Endothelial cell of umbilical vein (primary cell): ENCODE results near the gene AKAP13. TPM values are rescaled to one million over a fixed set of nuclear protein-coding genes. Genes with fewer than 3 reads are reported as not detected.

Source experiments
- BruUV-seq: library from RNA; stranded (reverse); fragments of 400-500 nt; replicated peaks from 2 replicates; lab custom pipeline; 2021; lab: Mats Ljungman, UMichigan
- CTCF ChIA-PET: fragments of 300-600, 350-600 bp; sonication (Branson Sonifier 250); formaldehyde crosslinking; loops from one replicate; lab custom pipeline; 2021; ENCODE audit warnings: antibody characterized with exemption, inconsistent platforms; lab: Charles Lee
- POLR2A ChIA-PET: fragments of 300-600, 350-600 bp; sonication (Branson Sonifier 250); formaldehyde crosslinking; loops from one replicate; lab custom pipeline; 2021; ENCODE audit warnings: antibody characterized with exemption, inconsistent platforms; lab: Charles Lee
- DNase-seq: peaks from one replicate; pipeline ENCODE4 v3.0.0-alpha.2; 2011; ENCODE audit warnings: low read depth, low spot score
- FAIRE-seq: peaks from 2 replicates; lab custom pipeline; 2011; peaks lifted over from hg19 to GRCh38; lab: Jason Lieb, UNC
- H2AFZ ChIP-seq: 2 replicates; pipeline ENCODE4 v1.6.0; 2012; ENCODE audit warnings: low read depth, low read length, control low read depth, inconsistent platforms
- H3K27ac ChIP-seq: 2 replicates; pipeline ENCODE4 v1.5.1; 2011; ENCODE audit warnings: low read depth, mild to moderate bottlenecking, control low read depth, low read length, moderate library complexity; ENCODE audit not compliant: insufficient read depth
- H3K27me3 ChIP-seq, 2 experiments: 2 replicates each; pipeline versions ENCODE4 v1.6.0 to v1.6.1; 2011; ENCODE audit warnings: low read length in 2 of 2, mixed read lengths in 1 of 2; ENCODE audit not compliant: control insufficient read depth in 2 of 2, insufficient read depth in 2 of 2
- H3K36me3 ChIP-seq, 2 experiments: 2 replicates in 1 of 2; 3 replicates in 1 of 2; pipeline ENCODE4 v1.5.1; 2011; ENCODE audit warnings: low read length in 2 of 2, mild to moderate bottlenecking in 1 of 2, moderate library complexity in 1 of 2; ENCODE audit not compliant: control insufficient read depth in 2 of 2, insufficient read depth in 2 of 2; ENCODE audit errors: extremely low read depth in 1 of 2
- H3K4me1 ChIP-seq: 3 replicates; pipeline ENCODE4 v1.5.1; 2011; ENCODE audit warnings: mild to moderate bottlenecking, low read length; ENCODE audit not compliant: control insufficient read depth, insufficient read depth; ENCODE audit errors: extremely low read depth
- H3K4me2 ChIP-seq: 2 replicates; pipeline ENCODE4 v1.6.1; 2011; ENCODE audit warnings: low read length, control low read depth, mixed read lengths; ENCODE audit not compliant: insufficient read depth
- H3K4me3 ChIP-seq, 3 experiments: fragments of 200-600 bp in 1 of 3; sonication (generic), shearing (Covaris generic) in 1 of 3; replicated peaks in 1 of 3; 2 replicates each; pipeline ENCODE4 v1.5.1; 2011 to 2016; ENCODE audit warnings: control low read depth in 3 of 3, low read length in 3 of 3, mild to moderate bottlenecking in 2 of 3, inconsistent platforms in 1 of 3, low read depth in 1 of 3, moderate library complexity in 1 of 3; ENCODE audit not compliant: insufficient read depth in 1 of 3
- H3K79me2 ChIP-seq: 2 replicates; pipeline ENCODE4 v1.6.0; 2012; ENCODE audit warnings: low read length, inconsistent platforms; ENCODE audit not compliant: control insufficient read depth, insufficient read depth
- H3K9ac ChIP-seq: replicated peaks from 2 replicates; pipeline ENCODE3; 2011; ENCODE audit warnings: low read length, control low read depth; ENCODE audit not compliant: insufficient read depth; ENCODE audit errors: extremely low read depth
- H3K9me1 ChIP-seq: replicated peaks from 3 replicates; pipeline ENCODE4 v1.6.0; 2011; ENCODE audit warnings: mild to moderate bottlenecking, low read length; ENCODE audit not compliant: control insufficient read depth, insufficient read depth; ENCODE audit errors: extremely low read depth
- H3K9me3 ChIP-seq: replicated peaks from 2 replicates; pipeline ENCODE4 v1.5.1; 2012; ENCODE audit warnings: low read length, inconsistent platforms; ENCODE audit not compliant: control insufficient read depth, insufficient read depth
- H4K20me1 ChIP-seq: replicated peaks from 2 replicates; pipeline ENCODE3; 2011; ENCODE audit warnings: mild to moderate bottlenecking, low read length; ENCODE audit not compliant: control insufficient read depth, insufficient read depth; ENCODE audit errors: extremely low read depth
- EZH2 ChIP-seq: IDR thresholded peaks from 2 replicates; pipeline ENCODE4 v1.6.1; 2012; ENCODE audit warnings: borderline replicate concordance, low read depth, mild to moderate bottlenecking, moderate library complexity, low read length, inconsistent platforms; ENCODE audit not compliant: severe bottlenecking
- FOS ChIP-seq: IDR thresholded peaks from 2 replicates; pipeline ENCODE4 v1.6.1; 2011; ENCODE audit warnings: mild to moderate bottlenecking, low read length, moderate library complexity, borderline replicate concordance; ENCODE audit not compliant: insufficient read depth
- GATA2 ChIP-seq: IDR thresholded peaks from 2 replicates; pipeline ENCODE4 v1.7.0; 2011; ENCODE audit warnings: low read depth, mild to moderate bottlenecking, moderate library complexity, mixed read lengths, low read length; ENCODE audit not compliant: insufficient read length, insufficient read depth
- JUN ChIP-seq: IDR thresholded peaks from 2 replicates; pipeline ENCODE4 v1.6.1; 2011; ENCODE audit warnings: borderline replicate concordance, low read depth; ENCODE audit not compliant: insufficient read length, insufficient read depth
- MYC ChIP-seq: IDR thresholded peaks from one replicate; pipeline ENCODE4 v1.6.1; 2011; ENCODE audit warnings: mild to moderate bottlenecking, low read depth, low read length
- POLR2A ChIP-seq: IDR thresholded peaks from 2 replicates; pipeline ENCODE4 v1.6.1; 2012; ENCODE audit warnings: low read depth, mild to moderate bottlenecking, control low read depth, low read length
- POLR2AphosphoS5 ChIP-seq: IDR thresholded peaks from 2 replicates; pipeline ENCODE4 v1.6.1; 2012; ENCODE audit warnings: low read depth, mild to moderate bottlenecking, control low read depth, low read length, moderate library complexity; ENCODE audit not compliant: insufficient read depth
- dilution Hi-C: fragments of 300-500 bp; cut with MboI; formaldehyde crosslinking; loops from one replicate; pipeline ENCODE4 v1.15.0; 2019; ENCODE audit warnings: low sequenced_read_pairs; ENCODE audit not compliant: extremely low pct_ligation_motif_present
- intact Hi-C: fragments of 100-400 bp; cut with micrococcal nuclease; formaldehyde crosslinking; loops from one replicate; pipeline ENCODE4 v1.10.0; 2022
- polyA plus RNA-seq, 4 experiments: library from polyadenylated mRNA; depleted of rRNA in 3 of 4; stranded (reverse) in 3 of 4; unstranded in 1 of 4; fragments of >200 nt; gene quantifications; 2 replicates each; pipeline versions ENCODE4 v1.2.1 to v1.2.3, GENCODE V29; 2011 to 2012; ENCODE audit warnings: missing spikeins in 1 of 4
- total RNA-seq: library from RNA; stranded (reverse); gene quantifications from 2 replicates; pipeline ENCODE4 v1.2.3, GENCODE V29; 2021
- TF ChIP-seq, protein P1 (sequence below), 2 donors: IDR thresholded peaks; 1 replicate in 1 of 2; 2 replicates in 1 of 2; pipeline ENCODE4 v1.5.1; 2011; ENCODE audit warnings: low read length in 2 of 2, mild to moderate bottlenecking in 2 of 2, moderate library complexity in 2 of 2, control low read depth in 1 of 2, inconsistent platforms in 1 of 2, low read depth in 1 of 2; ENCODE audit not compliant: insufficient read depth in 1 of 2; ENCODE audit errors: extremely low read depth in 1 of 2
- TF ChIP-seq, protein P2 (sequence below): IDR thresholded peaks from 2 replicates; pipeline ENCODE4 v1.6.1; 2011; ENCODE audit not compliant: insufficient read depth, insufficient read length

Gene AKAP13
- total and polyA plus RNA-seq, 2 donors (not counting 3 experiments of a cell fraction or from before 2014, with no cell fraction given) = 22.8 to 87.8 TPM

DNA sequence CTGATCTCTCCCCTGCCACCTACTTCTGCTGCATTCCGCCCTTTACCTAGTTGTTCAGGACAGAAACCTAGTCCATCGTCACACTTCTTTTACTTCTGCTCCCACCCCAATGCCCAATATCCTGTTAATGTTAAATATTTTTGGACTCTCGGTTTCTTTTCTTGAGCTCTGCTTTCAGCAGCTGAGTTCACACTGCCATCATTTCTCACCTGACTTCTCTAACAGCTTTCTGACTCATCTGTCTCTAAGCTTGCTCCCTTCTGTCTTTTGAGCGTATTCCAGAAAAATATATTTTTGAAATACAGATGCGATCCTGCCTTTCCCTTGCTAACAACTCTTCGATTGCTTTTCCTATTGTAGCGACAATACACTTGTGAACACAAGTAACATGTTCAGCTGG is 231.0 kb downstream of the AKAP13 start:
- Histone ChIP-seq H3K27ac (no peak overlapping the region), H3K4me3 (no peak overlapping the region), H3K4me2 (no peak overlapping the region), H3K9ac (no peak overlapping the region), H3K9me1 (no peaks in the 10 kb centered on the region), H4K20me1 (no peaks in the 10 kb centered on the region), H3K27me3 (no peaks in the 10 kb centered on the region), H3K79me2 (peaks cover 15% of the 10 kb centered on the region), H2AFZ (no peak overlapping the region), H3K4me1 (peaks cover 35% of the 10 kb centered on the region), H3K9me3 (no peaks in the 10 kb centered on the region), H3K36me3 (no peaks in the 10 kb centered on the region)
- DNase-seq = no peak
- intact Hi-C loops = no loop called here
- CTCF ChIA-PET = interaction anchor here (1.3 kb wide), 1 partner anchor 22 kb away, joined by 3 read pairs; no protein-coding TSS in a partner anchor
- dilution Hi-C loops = no loop called here
- BruUV-seq = no TSS peak
- FAIRE-seq = no peak
- POLR2A ChIA-PET = no interaction called here
- TF ChIP-seq GATA2 = no peak
- TF ChIP-seq MYC = no peak
- TF ChIP-seq, protein P1, sequence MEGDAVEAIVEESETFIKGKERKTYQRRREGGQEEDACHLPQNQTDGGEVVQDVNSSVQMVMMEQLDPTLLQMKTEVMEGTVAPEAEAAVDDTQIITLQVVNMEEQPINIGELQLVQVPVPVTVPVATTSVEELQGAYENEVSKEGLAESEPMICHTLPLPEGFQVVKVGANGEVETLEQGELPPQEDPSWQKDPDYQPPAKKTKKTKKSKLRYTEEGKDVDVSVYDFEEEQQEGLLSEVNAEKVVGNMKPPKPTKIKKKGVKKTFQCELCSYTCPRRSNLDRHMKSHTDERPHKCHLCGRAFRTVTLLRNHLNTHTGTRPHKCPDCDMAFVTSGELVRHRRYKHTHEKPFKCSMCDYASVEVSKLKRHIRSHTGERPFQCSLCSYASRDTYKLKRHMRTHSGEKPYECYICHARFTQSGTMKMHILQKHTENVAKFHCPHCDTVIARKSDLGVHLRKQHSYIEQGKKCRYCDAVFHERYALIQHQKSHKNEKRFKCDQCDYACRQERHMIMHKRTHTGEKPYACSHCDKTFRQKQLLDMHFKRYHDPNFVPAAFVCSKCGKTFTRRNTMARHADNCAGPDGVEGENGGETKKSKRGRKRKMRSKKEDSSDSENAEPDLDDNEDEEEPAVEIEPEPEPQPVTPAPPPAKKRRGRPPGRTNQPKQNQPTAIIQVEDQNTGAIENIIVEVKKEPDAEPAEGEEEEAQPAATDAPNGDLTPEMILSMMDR (IDR thresholded peaks at IDR 0.05; ENCODE audit: extremely low read depth in 1 of 2, insufficient read depth in 1 of 2, low read depth in 1 of 2, low read length in 2 of 2) = no peak
- no peak for TF ChIP-seq POLR2AphosphoS5
- no peak for TF ChIP-seq EZH2
- no peak for TF ChIP-seq POLR2A
- TF ChIP-seq, protein P2, sequence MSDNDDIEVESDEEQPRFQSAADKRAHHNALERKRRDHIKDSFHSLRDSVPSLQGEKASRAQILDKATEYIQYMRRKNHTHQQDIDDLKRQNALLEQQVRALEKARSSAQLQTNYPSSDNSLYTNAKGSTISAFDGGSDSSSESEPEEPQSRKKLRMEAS = no peak
- TF ChIP-seq FOS = no peak
- no peak for TF ChIP-seq JUN
